SK-MEL-5 (cell line): Measurements from ENCODE around the gene COL18A1. TPM values are rescaled to one million over a fixed set of nuclear protein-coding genes. Genes with fewer than 3 reads are reported as not detected.

Experiments
- DNase-seq: peaks from one replicate; pipeline ENCODE4 v3.0.0-alpha.2; 2016; ENCODE audit warnings: low read depth, low spot score
- in situ Hi-C: cut with HindIII; loops from 2 replicates; pipeline ENCODE4 v1.10.0; 2016; ENCODE audit warnings: low sequenced_read_pairs, high pct_unique_total_duplicates, low pct_unique_long_range_greater_than_20kb
- total RNA-seq: library from RNA; depleted of rRNA; stranded (reverse); fragments of >200 nt; shearing (Covaris generic); gene quantifications from 2 replicates; pipeline ENCODE4 v1.2.3, GENCODE V29; 2014

The COL18A1 gene
- total RNA-seq, 1 experiment from 2014 or later = 12.4 TPM

GRCh38 chr21:45379171-45379900 lies 25.6 kb upstream of the COL18A1 start:
- DNase-seq = no peak
- in situ Hi-C loops = no loop called here

DNA sequence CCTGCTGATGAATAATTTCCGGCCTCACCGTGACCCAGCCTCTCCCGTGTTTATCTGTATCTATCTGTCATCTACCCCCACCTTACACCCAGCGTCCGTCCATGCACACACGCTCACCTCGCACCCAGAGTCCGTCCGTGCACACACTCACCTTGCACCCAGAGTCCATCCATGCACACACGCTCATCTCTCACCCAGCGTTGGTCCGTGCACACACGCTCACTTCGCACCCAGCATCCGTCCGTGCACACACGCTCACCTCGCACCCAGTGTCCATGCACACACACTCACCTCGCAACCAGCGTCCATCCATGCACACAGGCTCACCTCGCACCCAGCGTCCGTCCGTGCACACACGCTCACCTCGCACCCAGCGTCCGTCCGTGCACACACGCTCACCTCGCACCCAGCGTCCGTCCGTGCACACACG lies 25.0 kb upstream of the COL18A1 start:
- in situ Hi-C loops = no loop called here
- DNase-seq = no peak

- in situ Hi-C loops = no loop called here
- no peak for DNase-seq
Measured at GRCh38 chr21:45380566-45380965, 24.4 kb upstream of the COL18A1 start.

DNA sequence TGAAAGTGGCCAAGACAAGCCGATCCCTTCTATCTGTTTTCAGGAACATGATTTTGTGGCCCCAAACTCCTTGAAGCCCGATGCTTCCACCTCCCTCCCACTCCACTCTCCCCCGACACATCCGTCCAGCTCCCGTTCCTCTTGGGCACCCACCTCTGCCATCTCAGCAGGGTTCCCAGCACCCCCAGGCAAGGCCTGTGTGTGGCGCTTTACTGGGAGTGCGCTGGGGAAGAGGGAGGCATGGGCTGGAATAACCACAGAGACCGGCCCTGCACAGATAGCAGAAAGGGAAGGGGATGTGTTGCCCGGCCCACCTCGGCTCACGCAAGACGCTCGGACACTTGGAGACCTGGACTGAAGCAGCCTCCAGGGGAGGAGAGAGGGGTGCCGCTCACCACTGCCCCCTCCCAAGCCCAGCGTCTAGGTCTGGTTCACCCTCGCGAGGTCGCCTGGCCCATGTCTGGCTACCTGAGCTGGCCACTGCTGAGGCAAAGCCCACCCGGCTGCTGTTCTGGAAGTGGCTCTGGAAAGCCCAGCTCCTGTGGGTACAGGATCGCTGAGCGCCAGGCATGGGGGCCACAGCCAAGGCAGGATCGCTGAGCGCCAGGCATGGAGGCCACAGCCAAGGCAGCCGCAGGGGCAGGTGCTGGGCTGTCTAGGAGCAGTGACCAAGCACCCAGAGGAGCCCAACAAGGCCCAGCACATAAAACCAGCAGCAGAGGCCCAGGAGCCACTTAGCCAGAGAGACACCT lies 23.8 kb upstream of the COL18A1 start:
- in situ Hi-C loops = no loop called here
- no peak for DNase-seq

DNA sequence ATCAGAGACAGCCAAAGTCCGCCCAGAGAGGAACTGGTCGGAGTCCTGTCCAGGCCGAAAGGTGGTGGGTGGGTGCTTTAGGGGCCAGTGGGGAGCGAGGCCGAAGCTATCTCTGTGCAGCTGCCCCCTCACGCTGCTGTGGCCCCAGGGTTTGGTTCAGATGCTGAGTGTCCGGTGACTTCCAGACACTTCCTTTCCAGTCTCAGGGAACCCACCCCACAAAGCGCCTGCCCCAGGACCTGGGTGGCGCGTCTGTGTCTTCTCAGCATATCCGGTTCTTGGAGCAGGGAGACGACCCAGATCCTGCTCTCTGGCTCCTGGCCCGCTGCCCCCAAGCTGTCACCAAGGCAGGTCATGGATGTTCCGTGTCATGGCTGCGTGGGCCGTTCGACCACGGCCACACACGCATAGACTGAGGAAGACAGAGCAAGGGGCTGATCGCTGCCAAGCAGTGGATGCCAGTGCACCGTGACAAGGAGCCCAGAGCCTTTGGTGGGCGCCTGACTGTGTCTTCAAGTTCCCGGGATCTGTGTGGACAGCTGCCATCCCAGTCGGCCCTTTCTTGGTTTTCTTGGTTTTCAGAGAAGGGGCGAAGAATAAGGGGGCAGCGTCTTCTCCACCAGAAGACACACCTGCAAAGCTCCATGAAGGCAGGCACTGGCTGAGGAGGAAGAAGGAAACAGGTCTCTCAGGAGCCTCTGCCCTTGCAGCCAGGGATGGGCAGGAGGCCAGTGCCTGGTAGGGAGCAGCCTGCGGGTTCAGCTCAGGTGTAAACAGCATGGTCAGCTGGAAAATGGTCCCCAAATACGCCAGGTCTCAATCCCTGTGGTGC lies 22.9 kb upstream of the COL18A1 start:
- no peak for DNase-seq
- in situ Hi-C loops = no loop called here

DNA sequence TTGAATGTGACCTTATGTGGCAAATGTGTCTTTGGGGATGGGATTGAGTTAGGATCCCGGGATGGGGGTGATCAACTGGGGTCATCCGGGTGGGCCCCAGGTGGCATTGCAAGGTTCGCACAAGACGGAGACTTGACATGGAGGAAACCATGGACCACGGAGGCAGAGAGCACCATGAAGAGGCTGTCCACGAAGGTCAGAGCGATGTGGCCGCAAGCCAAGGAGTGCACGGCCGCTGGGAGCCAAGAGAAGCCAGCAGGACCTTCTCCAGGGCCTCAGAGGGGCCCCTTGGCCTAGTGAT lies 22.3 kb upstream of the COL18A1 start:
- in situ Hi-C loops = no loop called here
- no peak for DNase-seq

GRCh38 chr21:45383111-45383614 lies 21.8 kb upstream of the COL18A1 start:
- in situ Hi-C loops = no loop called here

DNA sequence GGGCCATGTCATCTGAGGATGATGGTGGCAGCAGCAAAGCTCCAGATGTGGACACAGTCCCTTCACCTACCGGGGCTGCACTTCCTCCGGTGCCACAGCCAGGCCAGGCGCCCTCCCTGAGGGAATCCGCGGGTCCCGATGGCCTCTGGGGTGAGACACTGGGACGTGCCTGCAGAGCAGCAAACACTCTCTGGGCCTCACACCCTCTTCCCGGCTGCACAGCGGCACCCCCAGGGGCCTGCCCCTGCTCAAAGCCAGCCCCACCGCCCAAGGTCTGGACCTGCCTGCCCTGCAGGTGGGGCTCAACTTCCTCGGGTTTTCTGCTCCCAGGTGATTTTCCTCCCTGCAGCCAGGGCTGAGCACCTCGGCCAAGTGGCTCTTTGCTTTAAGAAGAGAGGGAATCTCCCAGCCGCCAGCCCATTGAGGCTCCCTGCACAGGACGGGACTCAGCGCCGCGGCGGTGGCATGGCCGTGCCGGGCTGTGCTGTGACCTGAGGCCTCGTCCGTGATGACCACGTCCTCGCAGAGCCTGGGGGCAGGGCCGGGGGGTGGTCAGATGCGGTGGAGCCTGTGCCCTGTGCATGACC lies 21.3 kb upstream of the COL18A1 start:
- in situ Hi-C loops = no loop called here
- DNase-seq = no peak

More at GRCh38 chr21:45383111-45383614, 21.8 kb upstream of the COL18A1 start:
- DNase-seq = no peak

DNA sequence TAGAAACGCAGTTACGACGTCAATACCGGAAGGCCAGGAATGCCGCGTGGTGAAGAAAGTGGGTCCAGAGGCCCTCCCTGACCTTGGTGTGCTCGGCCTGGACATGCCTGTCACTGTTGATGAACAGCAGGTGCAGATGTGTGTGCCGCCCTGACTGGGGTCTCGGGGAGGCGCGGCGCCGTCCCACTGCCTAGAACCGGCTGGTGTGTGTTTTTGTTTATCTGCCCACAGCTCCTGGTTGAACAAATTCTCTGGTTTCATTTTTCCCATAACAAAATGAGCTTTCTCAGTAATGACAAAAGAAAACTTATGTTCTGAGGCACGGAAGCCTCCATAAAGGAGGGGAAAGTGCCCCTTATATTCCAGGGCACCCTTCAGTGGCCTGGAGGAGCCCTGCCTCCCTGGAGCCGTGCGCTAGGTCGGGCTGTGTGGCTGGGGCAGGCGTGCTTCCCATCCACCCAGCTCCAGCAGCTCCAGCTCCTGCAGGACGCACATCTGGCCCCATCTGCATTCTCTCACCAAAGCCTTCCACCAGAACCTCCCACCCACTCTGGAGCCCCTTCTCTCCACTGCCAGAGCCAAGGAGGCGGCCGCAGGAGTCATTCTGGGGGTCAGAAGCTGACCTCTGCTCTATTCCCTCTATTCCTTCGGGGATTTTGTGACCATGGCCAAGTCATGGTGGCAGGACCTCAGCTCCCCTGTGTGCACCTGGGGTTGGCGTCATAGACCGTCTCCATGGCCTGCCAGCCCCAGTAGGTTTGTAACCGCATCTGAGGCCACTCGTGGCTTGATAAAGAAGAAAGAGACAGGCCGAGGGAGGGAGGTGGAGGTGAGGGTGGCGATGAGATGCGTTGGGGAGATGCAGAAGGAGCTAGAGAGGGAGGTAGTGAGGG lies 20.1 kb upstream of the COL18A1 start:
- DNase-seq = no peak
- in situ Hi-C loops = no loop called here

DNA sequence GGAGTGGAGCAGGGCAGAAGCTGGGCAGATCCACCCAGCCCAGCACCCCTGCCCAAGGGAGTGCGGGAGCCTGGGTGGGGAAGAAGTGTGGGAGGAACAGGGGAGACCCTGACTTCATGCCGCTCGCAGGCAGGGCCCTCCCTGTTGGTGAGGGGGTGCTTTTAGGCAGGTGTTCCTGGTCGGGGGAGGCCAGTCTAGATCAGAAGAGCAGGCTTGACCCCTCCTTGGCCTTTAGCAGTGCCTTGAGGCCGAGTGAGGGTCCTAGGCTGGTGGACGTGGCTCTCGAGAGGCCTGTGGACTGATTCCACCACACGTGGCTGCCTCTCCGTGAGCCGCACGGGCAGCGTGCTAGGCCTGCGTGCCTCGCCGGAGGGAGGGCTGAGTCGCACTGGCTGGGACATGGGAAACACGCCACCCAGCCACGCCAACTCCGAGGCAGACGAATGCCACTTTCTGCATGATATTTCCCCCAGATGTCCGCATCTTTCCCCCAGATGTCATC lies 19.4 kb upstream of the COL18A1 start:
- in situ Hi-C loops = no loop called here
- DNase-seq = no peak

DNA sequence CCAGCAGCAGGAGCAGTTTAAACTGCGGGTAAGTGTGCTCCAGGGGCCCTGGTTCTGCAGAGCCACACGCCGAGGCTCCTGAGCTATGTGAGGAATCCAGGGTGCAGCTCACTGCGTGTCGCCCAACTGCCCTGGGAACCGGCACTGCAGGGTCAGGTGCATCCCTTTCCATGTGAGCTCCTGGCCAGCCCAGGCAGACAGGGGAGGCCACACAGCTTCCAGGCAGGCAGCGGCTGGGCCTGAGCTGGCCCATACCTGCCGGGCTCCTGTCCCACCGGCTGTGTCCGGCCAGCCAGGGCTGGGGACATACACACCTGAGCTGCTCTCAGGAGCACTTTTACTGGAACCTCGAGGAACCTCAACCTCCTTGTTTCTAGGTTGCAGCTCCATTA lies 18.6 kb upstream of the COL18A1 start:
- DNase-seq = no peak
- in situ Hi-C loops = no loop called here

DNA sequence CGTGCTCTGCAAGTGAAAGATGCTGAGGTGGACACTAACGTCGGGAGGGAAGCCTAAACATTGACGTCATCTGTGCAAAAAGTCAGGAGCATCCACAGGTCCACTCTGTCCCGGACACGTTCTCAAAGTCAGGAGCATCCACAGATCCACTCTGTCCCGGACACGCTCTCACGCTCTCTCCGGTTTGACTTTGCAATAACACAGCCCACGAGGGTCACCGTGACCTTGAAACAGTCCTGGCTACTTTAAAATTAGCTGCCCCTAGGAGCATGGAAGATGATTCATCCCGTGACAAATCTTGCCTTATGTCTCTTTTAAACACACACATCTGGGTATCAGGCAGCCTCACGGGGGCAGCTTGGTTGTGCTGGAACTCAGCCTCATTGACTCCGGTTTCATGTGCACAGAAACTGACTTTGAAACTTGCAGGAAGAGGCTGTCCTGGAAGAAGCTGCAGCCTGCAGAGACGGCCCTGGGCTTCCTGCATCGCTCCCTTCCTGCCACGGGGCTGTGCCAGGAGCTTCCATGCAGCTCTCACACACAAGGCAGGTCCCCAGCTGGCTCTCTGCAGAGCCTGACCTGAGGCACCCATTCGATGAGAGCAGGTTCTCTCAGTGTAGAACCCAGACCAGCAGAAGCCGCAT lies 18.1 kb upstream of the COL18A1 start:
- peak; percentile 38 for DNase-seq

DNA sequence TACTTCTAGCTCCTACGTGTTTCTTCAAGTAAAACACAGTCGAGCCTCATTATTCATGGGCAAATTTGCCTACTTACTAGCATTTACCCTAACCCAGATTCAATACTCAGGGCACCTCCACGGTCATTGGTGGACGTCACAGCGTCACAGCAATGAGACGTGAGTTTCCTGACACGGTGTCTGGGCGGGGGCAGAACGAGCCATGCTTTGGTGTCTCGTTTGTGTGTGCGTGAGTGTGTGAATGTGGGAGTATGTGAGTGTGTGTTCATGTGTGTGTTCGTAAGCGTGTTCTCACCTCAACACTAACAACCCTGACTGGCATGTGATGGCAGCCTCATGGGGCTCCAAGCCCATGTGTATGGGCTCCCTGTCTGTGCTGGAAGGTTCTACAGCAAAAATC lies 17.5 kb upstream of the COL18A1 start:
- DNase-seq = no peak
- in situ Hi-C loops = no loop called here

More for the DNA sequence above, 18.1 kb upstream of the COL18A1 start:
- in situ Hi-C loops = no loop called here

- no peak for DNase-seq
- in situ Hi-C loops = no loop called here
Measured at GRCh38 chr21:45388011-45388521, 16.9 kb upstream of the COL18A1 start.

- in situ Hi-C loops = no loop called here
- no peak for DNase-seq
Measured at GRCh38 chr21:45388611-45389296, 16.2 kb upstream of the COL18A1 start.
